Measurements from ENCODE around the gene IGF2R. TPM values are rescaled to one million over a fixed set of nuclear protein-coding genes. Genes with fewer than 3 reads are reported as not detected.

The IGF2R gene
- polyA plus RNA-seq, 1 donor: 77.3 TPM

DNA sequence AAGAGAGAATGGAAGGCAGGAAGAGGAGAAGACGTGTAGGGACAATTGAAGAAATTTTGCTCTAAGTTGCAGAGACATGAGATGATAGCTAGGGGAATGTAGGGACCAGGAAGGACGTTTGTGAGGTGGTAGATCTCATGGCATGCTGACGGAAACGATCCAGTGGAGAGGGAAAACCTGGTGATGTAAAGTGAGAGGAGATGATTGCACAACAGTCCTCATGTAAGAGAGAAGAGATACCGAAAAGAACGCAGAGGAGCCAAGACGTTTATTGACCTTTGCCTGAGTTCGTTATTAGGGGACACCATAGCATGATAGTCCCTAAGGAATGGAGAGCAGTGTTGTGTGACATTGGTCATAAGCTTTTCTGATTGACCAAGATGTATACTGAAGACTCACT is 55.3 kb downstream of the IGF2R start:
- no peak for DNase-seq

DNA sequence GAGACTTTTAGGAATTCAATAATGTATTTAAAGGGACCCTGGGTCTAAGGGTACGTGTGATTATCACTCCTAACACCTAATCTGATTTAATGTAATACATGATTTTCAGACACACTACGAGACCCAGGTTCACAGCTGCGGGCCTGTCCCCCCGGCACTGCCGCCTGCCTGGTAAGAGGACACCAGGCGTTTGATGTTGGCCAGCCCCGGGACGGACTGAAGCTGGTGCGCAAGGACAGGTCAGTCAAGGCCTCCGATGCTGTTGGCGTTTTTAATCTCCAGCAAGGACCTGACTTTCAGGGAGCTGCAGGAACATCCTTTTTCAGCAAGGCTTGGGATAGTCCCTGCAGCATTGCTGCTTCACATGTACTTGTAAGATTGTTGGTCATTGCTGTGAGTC is 58.2 kb downstream of the IGF2R start:
- no peak for DNase-seq

DNA sequence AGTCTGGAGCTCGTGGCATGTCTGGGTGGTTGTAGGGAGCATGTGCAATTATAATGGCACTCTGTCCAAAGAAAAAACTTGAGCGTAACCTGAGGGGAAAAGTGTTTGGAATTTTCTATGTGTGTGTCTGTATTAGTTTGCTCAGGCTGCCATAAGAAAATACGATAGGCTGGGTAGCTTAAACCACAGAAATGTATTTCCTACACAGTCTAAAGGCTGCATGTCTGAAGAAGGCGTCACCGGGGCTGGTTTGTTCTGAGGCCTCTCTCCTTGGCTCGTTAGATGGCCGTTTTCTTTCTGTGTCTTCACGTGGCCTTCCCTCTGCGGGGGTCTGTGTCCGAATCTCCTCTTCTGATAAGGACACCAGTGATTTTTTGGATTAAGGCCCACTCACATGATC is 59.0 kb downstream of the IGF2R start:
- no peak for DNase-seq

DNA sequence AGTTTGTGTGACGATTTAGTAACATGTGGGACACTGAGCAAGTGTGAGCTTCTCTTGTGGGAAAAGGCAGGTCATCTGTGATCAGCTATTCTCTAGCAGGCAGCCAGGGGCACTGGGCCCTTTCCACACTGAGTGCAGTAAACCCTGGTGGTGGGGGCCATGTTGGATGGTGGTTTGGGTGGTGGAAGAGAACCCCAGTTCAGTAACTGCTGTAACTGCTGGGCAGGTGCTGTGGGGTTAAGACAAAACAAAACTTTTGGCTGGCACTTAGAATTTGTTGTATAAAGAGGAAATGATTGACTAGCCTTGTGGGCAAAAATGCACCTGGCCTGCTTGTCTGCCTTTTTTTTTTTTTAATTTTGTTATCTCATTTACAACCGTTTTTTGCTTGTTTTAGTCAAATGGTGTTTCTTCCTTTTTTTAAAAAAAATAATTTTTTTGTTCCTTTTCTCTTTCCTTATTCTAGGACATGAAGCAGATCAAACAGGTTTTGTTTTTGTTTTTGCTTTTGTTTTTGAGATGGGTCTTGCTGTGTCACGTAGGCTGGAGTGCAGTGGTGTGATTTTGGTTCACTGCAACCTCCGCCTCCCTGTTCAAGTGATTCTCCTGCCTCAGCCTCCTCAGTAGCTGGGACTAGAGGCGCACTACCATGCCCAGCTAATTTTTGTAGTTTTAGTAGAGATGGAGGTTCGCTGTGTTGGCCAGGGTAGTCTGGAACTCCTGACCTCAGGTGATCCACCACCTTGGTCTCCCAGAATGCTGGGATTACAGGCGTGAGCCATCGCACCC is 59.8 kb downstream of the IGF2R start:
- DNase-seq: no peak

DNA sequence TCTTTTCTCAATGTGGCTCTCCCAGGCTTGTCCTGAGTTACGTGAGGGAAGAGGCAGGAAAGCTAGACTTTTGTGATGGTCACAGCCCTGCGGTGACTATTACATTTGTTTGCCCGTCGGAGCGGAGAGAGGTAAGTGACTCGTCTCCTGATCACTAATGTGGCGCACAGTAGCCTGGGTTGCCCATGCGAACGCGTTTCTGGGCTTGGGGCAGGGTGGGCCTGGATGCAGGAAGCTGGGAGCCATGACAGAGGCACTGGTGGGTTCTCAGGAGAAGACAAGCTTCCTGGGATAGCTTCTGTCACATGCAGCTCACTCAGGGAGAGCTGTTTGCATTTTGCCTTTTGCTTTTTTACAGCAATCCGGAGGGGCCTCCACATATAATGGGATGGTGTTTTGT is 60.6 kb downstream of the IGF2R start:
- DNase-seq: no peak

- DNase-seq: peak; percentile 90
Observed at GRCh38 chr6:160030103-160030502, 61.2 kb downstream of the IGF2R start.

- DNase-seq: no peak
Observed at GRCh38 chr6:160031442-160031841, 62.6 kb downstream of the IGF2R start.

GRCh38 chr6:160031871-160032270 is 63.0 kb downstream of the IGF2R start:
- DNase-seq: no peak

GRCh38 chr6:160032538-160032937 is 63.7 kb downstream of the IGF2R start:
- DNase-seq: no peak

GRCh38 chr6:160034036-160034930 is 65.4 kb downstream of the IGF2R start:
- peak; percentile 12 for DNase-seq

DNA sequence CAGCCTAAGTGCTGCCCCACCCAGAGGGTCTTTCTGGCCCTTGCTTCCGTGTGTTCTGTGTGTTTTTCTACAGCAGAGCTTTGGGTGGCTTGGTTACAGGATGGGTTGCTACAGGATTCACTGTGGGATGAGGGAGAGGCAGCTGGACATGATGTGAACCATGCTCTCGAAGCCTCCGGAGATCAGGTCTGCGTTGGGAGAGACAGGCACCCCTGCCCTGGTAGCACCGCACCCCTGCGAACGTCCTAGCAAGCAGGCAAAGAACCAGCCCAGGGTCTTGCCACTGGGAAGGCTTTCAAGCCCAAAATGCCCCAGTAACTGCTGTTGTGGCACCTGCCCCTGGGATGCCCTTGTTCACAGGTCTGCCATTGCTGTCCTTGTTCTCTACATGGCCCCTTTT is 66.4 kb downstream of the IGF2R start:
- DNase-seq: no peak

GRCh38 chr6:160035693-160036330 is 66.9 kb downstream of the IGF2R start:
- DNase-seq: no peak

DNA sequence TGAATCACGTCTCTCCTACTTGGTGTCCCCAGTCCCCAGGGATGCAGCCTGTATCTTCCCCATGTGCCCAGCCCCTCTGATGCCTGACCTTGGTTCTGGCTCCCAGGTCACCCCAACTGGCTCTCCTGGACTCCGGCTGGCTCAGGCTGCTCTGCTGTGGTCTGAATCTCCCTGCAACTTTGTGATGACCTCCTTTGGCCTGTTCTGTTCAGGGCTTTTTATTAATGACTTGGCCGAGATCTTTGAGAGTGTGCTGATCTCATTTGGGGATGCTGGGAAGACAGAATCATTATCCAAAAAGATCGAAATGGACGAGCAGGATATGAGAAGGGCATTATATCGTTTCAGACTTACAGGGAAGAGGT is 67.4 kb downstream of the IGF2R start:
- no peak for DNase-seq

GRCh38 chr6:160036790-160037206 is 67.9 kb downstream of the IGF2R start:
- DNase-seq: no peak

GRCh38 chr6:160038479-160038878 is 69.6 kb downstream of the IGF2R start:
- DNase-seq: no peak

- no peak for DNase-seq
Observed at GRCh38 chr6:160039441-160039840, 70.6 kb downstream of the IGF2R start.

- no peak for DNase-seq
Observed at GRCh38 chr6:160040055-160040454, 71.2 kb downstream of the IGF2R start.

DNA sequence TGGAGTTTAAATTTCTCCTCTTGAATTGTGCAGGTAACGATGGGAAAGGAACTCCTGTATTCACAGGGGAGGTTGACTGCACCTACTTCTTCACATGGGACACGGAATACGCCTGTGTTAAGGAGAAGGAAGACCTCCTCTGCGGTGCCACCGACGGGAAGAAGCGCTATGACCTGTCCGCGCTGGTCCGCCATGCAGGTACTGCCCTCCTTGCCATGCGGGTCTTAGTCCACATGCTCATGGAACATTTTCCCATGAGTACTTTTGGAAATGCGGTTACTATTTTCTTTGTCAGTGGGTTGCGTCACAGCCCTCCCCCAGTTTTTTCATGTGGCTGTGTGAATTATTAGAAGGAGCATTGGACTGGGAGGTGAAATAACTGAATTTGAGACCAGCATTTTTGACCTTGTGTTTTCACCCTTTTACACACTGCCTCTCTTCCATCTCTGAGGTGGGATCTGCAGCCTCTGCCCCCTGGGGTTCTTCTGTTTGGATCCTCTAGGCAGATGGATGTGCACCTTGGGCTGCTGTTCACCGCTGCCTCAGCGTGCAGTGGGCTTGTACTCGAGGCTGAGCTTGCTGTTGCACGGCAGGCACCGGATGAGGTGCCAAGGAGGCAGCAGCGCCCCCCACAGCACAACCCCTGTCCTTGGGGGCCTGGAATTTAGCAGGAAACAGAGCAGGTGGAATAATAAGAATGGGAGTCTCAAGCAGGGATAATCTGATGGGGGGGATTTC is 71.8 kb downstream of the IGF2R start:
- DNase-seq: no peak

DNA sequence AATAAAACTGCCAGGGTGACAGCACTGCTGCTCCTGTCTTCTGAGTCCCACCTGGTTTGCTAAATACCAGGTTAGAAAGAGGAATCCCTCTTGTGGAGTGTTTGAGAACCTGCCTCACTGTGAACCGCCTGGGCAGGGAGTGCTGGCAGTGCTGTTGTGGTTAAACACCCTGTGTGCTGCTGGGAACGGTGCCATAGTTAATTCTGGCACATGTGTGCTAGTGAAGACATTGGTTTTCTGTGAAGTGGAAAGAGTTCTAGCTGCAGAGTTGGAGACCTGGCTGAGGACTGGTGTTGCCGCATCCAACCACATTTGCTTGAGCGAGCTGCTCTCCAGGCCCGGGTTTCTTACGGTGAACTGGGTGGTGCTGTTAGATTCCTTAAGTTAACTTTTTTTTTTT is 72.7 kb downstream of the IGF2R start:
- no peak for DNase-seq

DNA sequence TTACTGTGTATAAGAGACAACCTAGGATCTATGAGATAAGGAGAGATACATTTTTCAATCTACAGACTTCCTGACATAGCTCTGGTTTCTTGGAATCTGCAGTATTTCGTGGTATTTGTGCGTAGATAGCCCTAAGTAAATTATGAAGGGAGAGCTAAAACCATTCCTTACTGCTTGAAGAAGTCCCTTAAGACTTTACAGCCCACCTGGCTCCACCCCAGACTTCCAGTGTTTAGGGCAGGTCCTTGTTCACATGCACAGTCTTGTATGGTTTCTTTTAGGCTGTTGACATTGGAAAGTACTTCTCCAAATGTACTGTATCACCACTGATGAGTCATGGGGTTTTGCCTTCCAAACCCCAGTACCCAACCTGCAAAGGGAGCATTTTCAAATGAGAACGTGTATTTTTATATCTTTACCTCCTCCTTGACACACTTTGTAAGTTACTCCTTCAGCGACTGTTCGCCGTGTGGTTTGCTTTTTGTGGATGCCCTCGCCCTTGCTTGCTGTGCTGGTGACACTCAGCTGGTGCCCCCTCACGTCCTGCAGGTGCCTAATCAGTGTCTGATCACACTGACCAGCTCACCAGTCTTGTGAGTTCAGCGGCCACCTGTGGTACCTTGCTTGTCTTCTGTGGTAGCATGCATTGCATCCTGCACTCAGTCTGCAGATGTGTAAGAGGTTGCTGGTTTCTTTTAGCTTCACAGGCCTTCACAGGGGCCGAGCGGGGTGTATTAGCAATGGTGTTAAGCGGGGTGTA is 73.3 kb downstream of the IGF2R start:
- no peak for DNase-seq

- DNase-seq: no peak
Observed at GRCh38 chr6:160042788-160043301, 74.0 kb downstream of the IGF2R start.

Data from left kidney (tissue), 2 donors.